H7 (cell line): ENCODE measurements around the gene GATAD2A. TPM values are rescaled to one million over a fixed set of nuclear protein-coding genes. Genes with fewer than 3 reads are reported as not detected.

ENCODE experiments used
- DNase-seq: peaks from one replicate; pipeline ENCODE4 v3.0.0; 2012
- H3K27me3 ChIP-seq: 2 replicates; pipeline ENCODE4 v1.6.0; 2011; ENCODE audit warnings: mild to moderate bottlenecking, low read length; ENCODE audit not compliant: control insufficient read depth, insufficient read depth
- H3K36me3 ChIP-seq: replicated peaks from 2 replicates; pipeline ENCODE4 v1.5.1; 2011; ENCODE audit warnings: low read length; ENCODE audit not compliant: control insufficient read depth, insufficient read depth
- H3K4me3 ChIP-seq: 2 replicates; pipeline ENCODE4 v1.5.1; 2011; ENCODE audit warnings: low read depth, mild to moderate bottlenecking, control low read depth, low read length, moderate library complexity; ENCODE audit not compliant: insufficient read depth
- total RNA-seq: library from RNA; depleted of rRNA; stranded (reverse); fragments of >200 nt; shearing (Covaris generic); gene quantifications from 2 replicates; pipeline ENCODE4 v1.2.3, GENCODE V29; 2014; rRNA removed

GATAD2A gene
- total RNA-seq, 1 experiment from 2014 or later = 104 TPM

GRCh38 chr19:19551853-19552192 lies 146.3 kb downstream of the GATAD2A start:
- no peaks in the 10 kb centered on the region for H3K27me3 ChIP-seq
- peak; percentile 63 for DNase-seq
- no peaks in the 10 kb centered on the region for H3K36me3 ChIP-seq
- H3K4me3 ChIP-seq = no peak overlapping the region

GRCh38 chr19:19552798-19553197 lies 147.3 kb downstream of the GATAD2A start:
- H3K27me3 ChIP-seq = no peaks in the 10 kb centered on the region
- peak; percentile 95 for DNase-seq
- H3K36me3 ChIP-seq = no peaks in the 10 kb centered on the region
- no peak overlapping the region for H3K4me3 ChIP-seq

GRCh38 chr19:19553670-19554069 lies 148.2 kb downstream of the GATAD2A start:
- Histone ChIP-seq H3K4me3 (no peak overlapping the region), H3K36me3 (no peaks in the 10 kb centered on the region), H3K27me3 (no peaks in the 10 kb centered on the region)
- DNase-seq = no peak

- Histone ChIP-seq H3K4me3 (no peak overlapping the region), H3K36me3 (no peaks in the 10 kb centered on the region), H3K27me3 (no peaks in the 10 kb centered on the region)
- peak; percentile 97 for DNase-seq
Measured at GRCh38 chr19:19554074-19555023, 148.9 kb downstream of the GATAD2A start.

GRCh38 chr19:19558055-19558454 lies 152.6 kb downstream of the GATAD2A start:
- H3K4me3 ChIP-seq = no peak overlapping the region
- no peaks in the 10 kb centered on the region for H3K36me3 ChIP-seq
- DNase-seq = no peak
- no peaks in the 10 kb centered on the region for H3K27me3 ChIP-seq

Other genes starting within 250 kb of the GATAD2A start
- 0.80 TPM in 1 of 2 replicates, not detected in the other for gene MEF2B, start 235.4 kb upstream of the GATAD2A start, total RNA-seq
- 12.5 and 18.9 TPM in 2 replicates for gene BORCS8, start 213.5 kb upstream of the GATAD2A start, total RNA-seq
- gene RFXANK, start 213.4 kb upstream of the GATAD2A start, total RNA-seq = 43.5 and 51.0 TPM in 2 replicates
- 25.8 and 31.4 TPM in 2 replicates for gene NR2C2AP, start 202.3 kb upstream of the GATAD2A start, total RNA-seq
- 0.81 and 1.7 TPM in 2 replicates for gene NCAN, start 193.7 kb upstream of the GATAD2A start, total RNA-seq
- gene TM6SF2, start 132.4 kb upstream of the GATAD2A start, total RNA-seq = 0.52 and 1.4 TPM in 2 replicates
- gene SUGP1, start 85.2 kb upstream of the GATAD2A start, total RNA-seq = 43.7 and 44.4 TPM in 2 replicates
- 39.9 and 43.3 TPM in 2 replicates for gene MAU2, start 84.8 kb upstream of the GATAD2A start, total RNA-seq
- 4.7 and 9.8 TPM in 2 replicates for gene TSSK6, start 109.9 kb downstream of the GATAD2A start, total RNA-seq
- 249 and 291 TPM in 2 replicates for gene NDUFA13, start 110.5 kb downstream of the GATAD2A start, total RNA-seq
- 0.74 and 1.2 TPM in 2 replicates for gene YJEFN3, start 123.2 kb downstream of the GATAD2A start, total RNA-seq
- gene CILP2, start 132.6 kb downstream of the GATAD2A start, total RNA-seq = 4.4 and 7.0 TPM in 2 replicates
- gene PBX4, start 213.0 kb downstream of the GATAD2A start, total RNA-seq = 0.94 and 2.7 TPM in 2 replicates
- gene LPAR2, start 222.5 kb downstream of the GATAD2A start, total RNA-seq = 44.0 and 45.0 TPM in 2 replicates
- gene GMIP, start 238.0 kb downstream of the GATAD2A start, total RNA-seq = 6.6 and 6.7 TPM in 2 replicates